Measurements from ENCODE around the gene MVB12B.

MVB12B gene

DNA sequence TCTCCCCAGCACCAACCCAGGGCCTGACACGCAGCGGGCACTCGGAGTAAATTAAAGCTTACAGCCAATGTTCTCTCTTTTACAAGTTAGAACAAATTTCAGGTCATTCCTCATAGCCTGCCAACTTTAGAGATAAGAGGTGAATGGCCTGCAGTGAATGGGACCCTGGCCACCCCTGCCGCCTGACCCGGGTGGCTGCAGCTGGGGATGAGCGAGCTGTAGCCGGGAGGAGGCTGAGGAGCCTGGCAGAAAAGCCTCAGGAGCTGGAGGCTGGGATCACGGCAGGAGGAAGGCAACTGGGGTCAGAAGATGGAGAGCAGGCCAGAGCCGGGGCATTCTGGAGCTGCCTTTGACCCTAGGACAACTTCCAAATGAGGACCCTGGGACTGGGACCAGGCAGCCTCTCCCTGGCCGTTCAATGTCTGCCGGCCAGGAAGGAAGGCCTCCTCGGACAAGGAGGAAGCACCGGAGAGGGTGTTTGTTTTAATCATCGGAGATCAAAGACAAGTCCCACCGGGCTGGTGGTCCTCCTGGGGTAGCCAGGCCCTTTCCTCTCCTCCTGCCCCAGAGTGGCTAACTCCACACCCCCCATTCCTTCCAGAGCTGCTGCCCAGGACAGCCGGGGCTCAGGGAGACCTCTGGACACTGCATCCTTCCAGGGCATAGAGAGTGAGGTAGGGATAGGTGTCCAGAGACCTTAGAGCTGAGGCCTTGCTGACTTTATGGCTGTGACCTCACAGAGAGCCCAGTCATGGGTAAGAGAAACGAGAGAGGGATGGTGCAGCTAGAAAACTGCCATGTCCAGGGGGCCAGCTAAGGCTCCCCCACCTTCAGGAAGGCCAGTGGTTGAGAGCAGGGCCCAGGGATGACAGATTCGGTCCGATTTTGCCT, 199.8 kb downstream of the MVB12B start:
- ChIA-PET POLR2A (ENCODE audit: low non-redundant PET) (no interaction called here), CTCF (interaction anchor here (0.5 to 0.7 kb wide), 6 partner anchors 10 to 210 kb away, joined by 3 to 6 read pairs (median 3); no protein-coding TSS in a partner anchor)
- TF ChIP-seq, protein P1, sequence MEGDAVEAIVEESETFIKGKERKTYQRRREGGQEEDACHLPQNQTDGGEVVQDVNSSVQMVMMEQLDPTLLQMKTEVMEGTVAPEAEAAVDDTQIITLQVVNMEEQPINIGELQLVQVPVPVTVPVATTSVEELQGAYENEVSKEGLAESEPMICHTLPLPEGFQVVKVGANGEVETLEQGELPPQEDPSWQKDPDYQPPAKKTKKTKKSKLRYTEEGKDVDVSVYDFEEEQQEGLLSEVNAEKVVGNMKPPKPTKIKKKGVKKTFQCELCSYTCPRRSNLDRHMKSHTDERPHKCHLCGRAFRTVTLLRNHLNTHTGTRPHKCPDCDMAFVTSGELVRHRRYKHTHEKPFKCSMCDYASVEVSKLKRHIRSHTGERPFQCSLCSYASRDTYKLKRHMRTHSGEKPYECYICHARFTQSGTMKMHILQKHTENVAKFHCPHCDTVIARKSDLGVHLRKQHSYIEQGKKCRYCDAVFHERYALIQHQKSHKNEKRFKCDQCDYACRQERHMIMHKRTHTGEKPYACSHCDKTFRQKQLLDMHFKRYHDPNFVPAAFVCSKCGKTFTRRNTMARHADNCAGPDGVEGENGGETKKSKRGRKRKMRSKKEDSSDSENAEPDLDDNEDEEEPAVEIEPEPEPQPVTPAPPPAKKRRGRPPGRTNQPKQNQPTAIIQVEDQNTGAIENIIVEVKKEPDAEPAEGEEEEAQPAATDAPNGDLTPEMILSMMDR (conservative IDR thresholded peaks at IDR 0.05; ENCODE audit: low read depth), result no peak
- H3K27ac ChIP-seq, result no peak overlapping the region
- no peak for DNase-seq (ENCODE audit: low spot score)

DNA sequence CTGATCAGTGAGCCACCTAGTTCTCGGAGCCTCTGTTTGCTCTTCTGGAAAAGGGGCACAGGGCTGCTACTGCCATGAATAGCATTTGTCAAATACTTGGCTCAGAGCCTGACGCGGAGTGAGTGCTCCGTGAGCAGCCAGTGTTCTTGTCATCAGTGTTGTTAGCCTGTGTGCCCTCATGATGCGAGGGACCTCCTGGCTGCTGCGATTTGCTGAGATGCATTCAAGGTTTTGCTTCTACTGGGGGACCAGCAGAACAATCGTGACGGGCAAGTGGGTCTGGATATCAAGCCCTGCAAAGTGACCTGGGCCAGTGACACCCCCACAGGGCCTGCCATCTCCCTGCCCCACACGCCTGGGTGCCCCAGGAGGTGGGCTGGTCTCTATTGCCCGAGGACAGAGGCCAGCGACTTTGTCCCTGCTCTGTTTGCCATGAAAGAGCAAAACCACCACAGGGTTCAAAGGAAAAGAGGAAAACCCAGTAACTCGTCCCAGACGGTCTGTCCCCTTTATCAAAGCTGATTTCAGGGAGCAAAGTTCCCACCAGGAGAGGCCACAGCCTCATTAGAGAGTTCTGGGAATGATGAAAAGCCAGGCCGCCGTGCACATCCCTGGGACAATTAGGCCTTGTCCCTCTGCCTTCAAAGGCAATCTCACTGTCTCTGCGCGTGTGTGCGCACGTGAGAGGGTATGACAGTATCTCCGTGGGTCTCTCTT, 200.6 kb downstream of the MVB12B start:
- TF ChIP-seq, protein P1 (conservative IDR thresholded peaks at IDR 0.05; ENCODE audit: low read depth), result no peak
- DNase-seq (ENCODE audit: low spot score), result no peak
- CTCF ChIA-PET, result interaction anchor here (0.6 kb wide), 1 partner anchor 22 kb away, joined by 3 read pairs; no protein-coding TSS in a partner anchor
- POLR2A ChIA-PET (ENCODE audit: low non-redundant PET), result no interaction called here
- H3K27ac ChIP-seq, result no peak overlapping the region

DNA sequence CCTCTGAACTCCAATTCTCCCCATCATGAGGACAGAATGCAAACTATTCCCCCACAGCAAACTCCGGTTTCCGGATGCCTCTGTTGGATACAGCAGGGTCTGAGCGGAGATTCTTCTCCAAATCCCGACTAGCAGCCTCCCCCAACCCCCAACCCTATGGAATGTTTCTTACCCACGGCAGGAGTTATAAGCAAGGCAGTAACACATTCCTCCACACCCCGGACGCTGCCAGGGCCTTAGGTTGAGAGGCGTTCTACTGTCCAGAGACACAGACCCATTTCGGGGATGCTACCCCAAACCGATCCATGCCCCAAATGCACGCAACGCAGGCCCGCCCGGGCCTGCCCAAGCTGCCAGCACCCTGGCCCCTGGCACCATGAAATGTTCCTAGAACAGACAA, 201.5 kb downstream of the MVB12B start:
- ChIA-PET POLR2A (ENCODE audit: low non-redundant PET) (no interaction called here), CTCF (no interaction called here)
- H3K27ac ChIP-seq, result no peak overlapping the region
- TF ChIP-seq, protein P1 (conservative IDR thresholded peaks at IDR 0.05; ENCODE audit: low read depth), result no peak
- DNase-seq (ENCODE audit: low spot score), result no peak

DNA sequence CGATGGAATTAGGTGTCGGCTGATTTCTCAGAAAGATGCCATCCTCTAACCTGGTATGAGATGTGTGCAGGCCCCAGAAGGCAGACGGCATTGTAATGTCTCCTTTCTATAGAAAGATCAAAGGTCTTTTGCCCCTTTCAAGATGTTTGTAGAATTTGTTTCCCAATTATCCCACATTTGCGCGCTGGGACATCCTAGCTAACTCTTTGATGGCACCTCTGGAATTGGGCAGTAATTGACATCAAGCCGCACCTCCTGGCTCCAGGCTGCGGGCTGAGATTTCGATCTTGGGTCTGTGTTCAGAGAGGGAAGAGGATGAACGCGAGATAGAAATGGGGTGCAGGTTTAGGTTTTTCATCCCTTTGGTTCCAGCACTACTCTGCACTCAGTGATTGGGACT, 202.3 kb downstream of the MVB12B start:
- POLR2A ChIA-PET (ENCODE audit: low non-redundant PET), result no interaction called here
- TF ChIP-seq, protein P1 (conservative IDR thresholded peaks at IDR 0.05; ENCODE audit: low read depth), result no peak
- DNase-seq (ENCODE audit: low spot score), result no peak
- CTCF ChIA-PET, result no interaction called here
- H3K27ac ChIP-seq, result no peak overlapping the region

DNA sequence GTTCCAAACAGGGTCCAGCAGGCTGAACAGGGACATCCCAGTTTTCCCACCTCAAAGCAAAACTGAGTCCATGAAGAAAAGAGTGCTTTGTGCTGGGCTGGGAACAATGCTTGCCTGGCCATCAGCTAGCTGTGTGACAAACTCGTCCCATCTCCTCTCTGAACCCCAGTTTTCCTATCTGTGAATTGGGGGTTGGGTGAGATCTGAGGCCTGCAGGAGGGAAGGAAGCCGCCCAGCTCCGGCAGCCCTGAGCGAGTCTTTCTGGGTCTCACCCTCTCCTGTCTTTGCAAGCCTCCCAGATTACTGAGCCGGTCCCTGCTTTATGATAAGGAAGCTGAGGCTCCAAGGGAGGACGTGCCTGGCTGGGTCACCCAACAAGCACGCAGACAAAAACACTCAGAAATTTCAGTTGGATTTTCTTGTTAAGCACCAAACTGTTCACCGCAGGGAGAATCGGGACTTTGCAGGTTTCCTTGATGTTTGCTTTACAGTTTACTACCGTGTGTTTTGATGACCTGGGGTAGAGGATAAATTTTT, 204.5 kb downstream of the MVB12B start:
- TF ChIP-seq, protein P1 (conservative IDR thresholded peaks at IDR 0.05; ENCODE audit: low read depth), result no peak
- CTCF ChIA-PET, result interaction anchor here (1.3 to 3.4 kb wide), 2 partner anchors 27 to 40 kb away, joined by 3 to 14 read pairs; no protein-coding TSS in a partner anchor
- no peak overlapping the region for H3K27ac ChIP-seq
- POLR2A ChIA-PET (ENCODE audit: low non-redundant PET), result no interaction called here
- no peak for DNase-seq (ENCODE audit: low spot score)

DNA sequence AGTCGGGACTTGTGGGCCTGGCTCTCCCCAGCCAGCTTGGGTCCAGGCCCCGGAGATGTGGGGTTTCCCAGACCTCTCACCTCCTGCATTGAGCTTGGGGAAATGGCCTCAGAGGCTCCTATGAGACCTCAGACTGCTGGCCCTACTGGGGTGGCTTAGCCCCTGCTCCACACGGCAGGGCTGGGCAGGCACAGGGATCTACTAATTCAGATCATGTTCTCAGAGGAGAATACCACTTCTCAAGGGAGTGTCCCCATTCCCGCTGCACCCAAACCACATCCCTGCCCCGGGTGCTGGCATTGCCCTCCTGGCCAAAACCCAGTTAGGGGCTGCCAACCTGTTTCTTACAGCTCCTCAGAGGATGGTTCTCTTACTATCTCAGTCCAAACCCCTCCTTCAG, 205.0 kb downstream of the MVB12B start:
- ChIA-PET CTCF (interaction anchor here (0.7 to 3.4 kb wide), 5 partner anchors 15 to 41 kb away, joined by 3 to 14 read pairs (median 6); no protein-coding TSS in a partner anchor), POLR2A (ENCODE audit: low non-redundant PET) (no interaction called here)
- no peak overlapping the region for H3K27ac ChIP-seq
- TF ChIP-seq, protein P1 (conservative IDR thresholded peaks at IDR 0.05; ENCODE audit: low read depth), result no peak
- no peak for DNase-seq (ENCODE audit: low spot score)

All from RWPE1 (cell line).